Panc1 (cell line): ENCODE measurements around the gene EGFL7.

Source experiments
- POLR2AphosphoS5 ChIP-seq: IDR thresholded peaks from 2 replicates; pipeline ENCODE4 v1.6.1; 2012; ENCODE audit warnings: mild to moderate bottlenecking, low read depth, low read length, moderate library complexity
- SIN3A ChIP-seq: IDR thresholded peaks from 2 replicates; pipeline ENCODE4 v1.6.1; 2012; ENCODE audit warnings: low read depth, mild to moderate bottlenecking, low read length, moderate library complexity, borderline replicate concordance; ENCODE audit not compliant: insufficient read depth
- TF ChIP-seq, protein P1 (sequence below): fragments of 450-650 bp; IDR thresholded peaks from 2 replicates; pipeline ENCODE4 v1.5.1; 2017; ENCODE audit warnings: mild to moderate bottlenecking
- TF ChIP-seq, protein P2 (sequence below), 2 experiments: IDR thresholded peaks; 2 replicates each; pipeline ENCODE4 v1.6.1; 2011 to 2012; ENCODE audit warnings: low read depth in 2 of 2, control low read depth in 1 of 2, low read length in 1 of 2, mild to moderate bottlenecking in 1 of 2, moderate library complexity in 1 of 2; ENCODE audit not compliant: insufficient read depth in 1 of 2

DNA sequence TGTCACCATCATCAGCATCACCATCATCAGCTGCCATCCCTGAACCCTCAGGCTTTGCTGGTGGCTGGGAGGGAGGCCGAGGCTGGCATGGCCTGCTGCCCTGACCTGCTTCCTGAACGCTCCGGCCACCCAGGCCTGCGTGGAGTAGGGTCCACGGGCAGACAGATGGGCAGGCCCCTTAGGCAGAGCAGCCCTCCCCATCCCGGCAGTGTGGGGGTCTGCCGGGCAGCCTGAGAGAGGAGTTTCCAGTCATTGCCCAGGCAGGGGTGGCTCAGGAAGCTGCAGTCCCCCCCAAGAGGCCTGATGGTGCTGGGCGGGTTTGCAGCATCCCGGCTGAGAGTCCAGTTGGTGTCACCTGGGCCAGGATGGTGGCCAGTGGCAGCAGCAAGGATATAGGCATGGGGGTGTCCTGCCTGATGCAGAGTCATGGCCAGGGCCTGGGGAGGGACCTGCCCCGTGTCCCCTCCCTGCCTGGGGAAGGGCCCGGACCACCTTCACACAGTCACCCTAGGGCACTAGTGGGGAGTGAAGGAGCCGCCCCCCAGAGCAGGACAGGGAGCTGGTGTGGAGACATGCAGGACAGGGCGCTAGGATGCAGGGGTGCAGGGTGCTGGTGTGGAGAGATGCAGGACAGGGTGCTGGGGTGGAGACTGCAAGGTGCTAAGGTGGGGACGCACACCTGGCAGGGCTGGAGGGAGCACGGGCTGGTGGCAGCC lies 7.7 kb upstream of the EGFL7 start:
- TF ChIP-seq, protein P1, sequence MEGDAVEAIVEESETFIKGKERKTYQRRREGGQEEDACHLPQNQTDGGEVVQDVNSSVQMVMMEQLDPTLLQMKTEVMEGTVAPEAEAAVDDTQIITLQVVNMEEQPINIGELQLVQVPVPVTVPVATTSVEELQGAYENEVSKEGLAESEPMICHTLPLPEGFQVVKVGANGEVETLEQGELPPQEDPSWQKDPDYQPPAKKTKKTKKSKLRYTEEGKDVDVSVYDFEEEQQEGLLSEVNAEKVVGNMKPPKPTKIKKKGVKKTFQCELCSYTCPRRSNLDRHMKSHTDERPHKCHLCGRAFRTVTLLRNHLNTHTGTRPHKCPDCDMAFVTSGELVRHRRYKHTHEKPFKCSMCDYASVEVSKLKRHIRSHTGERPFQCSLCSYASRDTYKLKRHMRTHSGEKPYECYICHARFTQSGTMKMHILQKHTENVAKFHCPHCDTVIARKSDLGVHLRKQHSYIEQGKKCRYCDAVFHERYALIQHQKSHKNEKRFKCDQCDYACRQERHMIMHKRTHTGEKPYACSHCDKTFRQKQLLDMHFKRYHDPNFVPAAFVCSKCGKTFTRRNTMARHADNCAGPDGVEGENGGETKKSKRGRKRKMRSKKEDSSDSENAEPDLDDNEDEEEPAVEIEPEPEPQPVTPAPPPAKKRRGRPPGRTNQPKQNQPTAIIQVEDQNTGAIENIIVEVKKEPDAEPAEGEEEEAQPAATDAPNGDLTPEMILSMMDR = no peak
- TF ChIP-seq, protein P2, sequence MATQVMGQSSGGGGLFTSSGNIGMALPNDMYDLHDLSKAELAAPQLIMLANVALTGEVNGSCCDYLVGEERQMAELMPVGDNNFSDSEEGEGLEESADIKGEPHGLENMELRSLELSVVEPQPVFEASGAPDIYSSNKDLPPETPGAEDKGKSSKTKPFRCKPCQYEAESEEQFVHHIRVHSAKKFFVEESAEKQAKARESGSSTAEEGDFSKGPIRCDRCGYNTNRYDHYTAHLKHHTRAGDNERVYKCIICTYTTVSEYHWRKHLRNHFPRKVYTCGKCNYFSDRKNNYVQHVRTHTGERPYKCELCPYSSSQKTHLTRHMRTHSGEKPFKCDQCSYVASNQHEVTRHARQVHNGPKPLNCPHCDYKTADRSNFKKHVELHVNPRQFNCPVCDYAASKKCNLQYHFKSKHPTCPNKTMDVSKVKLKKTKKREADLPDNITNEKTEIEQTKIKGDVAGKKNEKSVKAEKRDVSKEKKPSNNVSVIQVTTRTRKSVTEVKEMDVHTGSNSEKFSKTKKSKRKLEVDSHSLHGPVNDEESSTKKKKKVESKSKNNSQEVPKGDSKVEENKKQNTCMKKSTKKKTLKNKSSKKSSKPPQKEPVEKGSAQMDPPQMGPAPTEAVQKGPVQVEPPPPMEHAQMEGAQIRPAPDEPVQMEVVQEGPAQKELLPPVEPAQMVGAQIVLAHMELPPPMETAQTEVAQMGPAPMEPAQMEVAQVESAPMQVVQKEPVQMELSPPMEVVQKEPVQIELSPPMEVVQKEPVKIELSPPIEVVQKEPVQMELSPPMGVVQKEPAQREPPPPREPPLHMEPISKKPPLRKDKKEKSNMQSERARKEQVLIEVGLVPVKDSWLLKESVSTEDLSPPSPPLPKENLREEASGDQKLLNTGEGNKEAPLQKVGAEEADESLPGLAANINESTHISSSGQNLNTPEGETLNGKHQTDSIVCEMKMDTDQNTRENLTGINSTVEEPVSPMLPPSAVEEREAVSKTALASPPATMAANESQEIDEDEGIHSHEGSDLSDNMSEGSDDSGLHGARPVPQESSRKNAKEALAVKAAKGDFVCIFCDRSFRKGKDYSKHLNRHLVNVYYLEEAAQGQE (IDR thresholded peaks at IDR 0.05; ENCODE audit: insufficient read depth in 1 of 2, low read depth in 2 of 2, low read length in 1 of 2) = no peak
- no peak for TF ChIP-seq SIN3A
- TF ChIP-seq POLR2AphosphoS5 = no peak
